GM21515 (cell line): Measurements from ENCODE around the gene P2RX2.

Experiments
- ATAC-seq: cut with Tn5 transposase; IDR thresholded peaks from one replicate; pipeline ENCODE4 v1.9.1; 2021; ENCODE audit not compliant: unreplicated experiment

P2RX2 gene

GRCh38 chr12:132619386-132620112 is 973 bp downstream of the P2RX2 start:
- no peak for ATAC-seq

DNA sequence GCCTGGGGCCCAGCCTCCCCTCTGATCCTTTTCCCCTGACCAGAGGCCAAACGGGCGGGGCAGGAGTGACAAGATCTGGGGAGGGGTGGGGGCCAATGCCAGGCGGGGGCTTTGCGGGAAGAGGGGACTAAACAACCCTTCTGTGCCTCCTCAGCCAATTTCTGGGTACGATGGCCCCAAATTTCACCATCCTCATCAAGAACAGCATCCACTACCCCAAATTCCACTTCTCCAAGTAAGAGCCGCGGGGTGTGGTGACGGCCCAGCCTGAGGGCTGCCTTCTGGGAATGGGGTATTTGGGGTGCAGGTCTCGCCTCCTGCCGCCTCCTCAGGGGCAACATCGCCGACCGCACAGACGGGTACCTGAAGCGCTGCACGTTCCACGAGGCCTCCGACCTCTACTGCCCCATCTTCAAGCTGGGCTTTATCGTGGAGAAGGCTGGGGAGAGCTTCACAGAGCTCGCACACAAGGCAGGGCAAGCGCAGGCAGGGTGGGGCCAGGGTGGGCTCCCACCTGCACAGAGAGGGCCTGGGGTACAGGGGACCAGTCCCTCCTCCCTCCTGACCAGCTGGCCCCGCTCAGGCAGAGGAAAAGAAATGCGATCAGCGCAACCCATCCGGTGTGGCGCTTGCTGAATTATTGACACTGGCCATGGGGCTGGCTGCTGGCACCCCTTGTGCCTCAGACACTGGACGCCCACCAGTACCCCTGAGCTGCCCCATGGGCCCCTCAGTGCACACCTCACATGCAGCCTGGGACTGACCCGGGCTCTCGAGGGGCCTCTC is 1.7 kb downstream of the P2RX2 start:
- no peak for ATAC-seq

DNA sequence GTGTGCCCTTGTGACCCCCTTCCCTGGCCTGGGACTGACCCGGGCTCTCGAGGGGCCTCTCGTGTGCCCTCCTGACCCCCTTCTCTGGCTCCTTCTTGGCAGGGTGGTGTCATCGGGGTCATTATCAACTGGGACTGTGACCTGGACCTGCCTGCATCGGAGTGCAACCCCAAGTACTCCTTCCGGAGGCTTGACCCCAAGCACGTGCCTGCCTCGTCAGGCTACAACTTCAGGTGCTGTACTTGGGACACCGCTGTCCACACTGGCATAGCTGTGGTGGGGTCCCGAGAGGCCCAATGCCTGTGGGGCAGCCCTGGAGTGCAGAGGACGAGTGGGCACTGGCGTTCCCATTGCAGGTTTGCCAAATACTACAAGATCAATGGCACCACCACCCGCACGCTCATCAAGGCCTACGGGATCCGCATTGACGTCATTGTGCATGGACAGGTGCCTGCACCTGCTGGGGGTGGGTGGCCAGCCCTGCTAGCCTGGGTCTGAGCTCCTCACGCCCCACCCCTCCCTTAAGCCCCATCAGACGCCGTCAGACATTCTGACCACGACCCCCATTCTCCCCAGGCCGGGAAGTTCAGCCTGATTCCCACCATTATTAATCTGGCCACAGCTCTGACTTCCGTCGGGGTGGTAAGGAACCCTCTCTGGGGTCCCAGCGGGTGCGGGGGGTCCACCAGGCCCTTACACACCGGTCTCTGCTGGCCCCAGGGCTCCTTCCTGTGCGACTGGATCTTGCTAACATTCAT is 2.5 kb downstream of the P2RX2 start:
- no peak for ATAC-seq

GRCh38 chr12:132621657-132622435 is 3.3 kb downstream of the P2RX2 start:
- no peak for ATAC-seq

GRCh38 chr12:132622437-132623071 is 4.0 kb downstream of the P2RX2 start:
- no peak for ATAC-seq

DNA sequence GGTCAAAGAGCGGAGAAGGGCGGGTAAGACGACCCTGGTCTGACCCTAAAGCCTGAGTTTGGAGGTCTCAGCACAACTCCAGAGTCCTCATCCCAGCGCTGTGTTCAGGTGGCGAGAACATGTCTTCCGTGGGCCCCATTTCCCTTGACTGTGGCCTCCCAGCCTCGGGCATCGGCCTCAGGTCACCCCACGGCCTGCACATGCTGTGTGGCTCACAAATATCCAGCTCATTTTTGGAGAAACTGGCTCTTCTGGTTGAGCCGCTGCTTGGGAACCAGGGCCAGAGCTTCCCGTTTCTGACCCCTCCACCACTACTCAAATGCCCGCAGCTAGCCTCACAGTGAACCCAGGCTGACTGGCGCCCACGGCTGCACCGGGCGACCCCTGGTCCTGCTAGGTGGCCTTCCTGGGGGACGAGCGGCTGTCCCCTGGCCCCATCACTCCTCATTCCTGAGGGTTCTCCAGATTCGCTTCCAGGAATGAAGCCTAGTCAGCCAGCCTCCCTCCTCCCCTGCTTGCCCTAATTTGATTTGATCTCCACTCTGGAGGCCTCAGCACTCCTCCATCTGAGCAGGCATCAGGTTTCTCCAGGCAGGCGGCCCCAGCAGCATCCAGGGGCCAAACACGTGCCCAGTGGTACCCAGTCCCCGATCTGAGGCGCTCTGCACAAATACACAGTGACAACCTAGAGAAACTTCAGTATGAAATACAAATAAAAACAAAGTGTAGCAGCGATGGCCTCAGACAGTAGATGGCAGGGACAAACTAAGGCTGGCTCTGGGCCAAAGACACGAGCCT is 4.7 kb downstream of the P2RX2 start:
- no peak for ATAC-seq

DNA sequence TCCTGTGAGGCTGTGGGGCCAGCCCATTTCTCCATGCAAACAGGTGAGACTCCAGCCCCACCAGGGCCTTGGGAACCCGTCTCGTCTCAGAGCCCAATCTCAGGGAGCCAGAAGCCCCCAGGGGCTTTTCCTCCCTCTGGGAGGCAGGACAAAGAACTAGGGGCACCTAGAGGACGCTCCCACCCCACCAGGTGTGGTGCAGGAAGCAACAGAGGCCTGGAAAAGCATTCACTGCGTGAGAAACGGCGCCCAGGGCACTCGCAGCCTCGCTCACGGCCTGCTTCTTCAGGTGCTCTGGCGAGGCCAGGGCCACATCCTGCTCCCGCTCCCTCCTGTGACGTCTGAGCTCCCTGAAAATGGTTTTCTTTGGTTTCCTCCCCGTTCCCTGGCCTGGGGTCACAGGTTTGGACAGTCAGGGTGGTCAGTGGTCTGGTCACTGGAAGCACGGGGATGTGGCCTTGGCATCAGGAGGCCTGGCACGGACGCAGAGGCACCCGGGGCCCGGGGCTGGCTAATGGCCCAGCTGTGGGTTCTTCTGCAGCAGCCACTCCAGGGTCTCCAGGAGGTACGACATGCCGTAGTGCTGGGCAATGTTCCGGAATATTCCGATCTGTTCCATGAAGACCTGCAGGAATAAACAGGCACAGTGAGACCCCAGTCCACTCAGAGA is 5.7 kb downstream of the P2RX2 start:
- ATAC-seq: no peak

DNA sequence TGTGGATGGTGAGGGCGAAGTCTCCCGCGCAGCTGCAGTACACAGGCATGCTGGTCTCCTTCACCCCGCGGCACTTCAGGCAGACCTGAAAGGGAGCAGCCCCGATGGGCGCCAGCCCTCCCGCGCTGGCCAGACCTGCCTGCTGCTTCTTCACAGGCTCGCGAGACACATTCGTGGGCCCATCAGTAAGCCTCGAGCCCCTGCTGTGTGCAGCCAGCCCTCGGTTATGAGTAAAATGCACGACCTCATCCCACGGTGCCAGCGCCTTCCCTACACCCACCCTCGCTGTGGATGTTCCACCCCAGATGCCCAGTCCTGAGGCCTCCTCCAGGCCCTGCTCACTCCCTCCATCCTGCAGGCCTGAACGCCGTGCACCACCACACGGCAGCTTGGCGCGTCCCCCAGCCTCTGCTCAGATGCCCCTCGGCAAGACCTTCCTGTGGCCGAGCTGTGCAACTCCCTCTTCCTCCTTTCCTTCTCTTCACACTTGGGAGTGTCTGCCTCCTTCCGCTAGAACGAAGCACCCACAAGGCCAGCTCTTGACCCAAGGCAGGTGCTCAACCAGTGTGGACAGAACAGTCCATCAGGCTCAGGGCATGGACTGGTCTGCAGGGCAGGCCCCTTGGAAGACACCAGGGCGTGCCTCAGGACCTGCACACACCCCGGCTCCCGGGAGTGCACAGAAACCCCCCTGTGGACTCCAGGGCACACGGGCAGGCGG is 6.5 kb downstream of the P2RX2 start:
- ATAC-seq: no peak

DNA sequence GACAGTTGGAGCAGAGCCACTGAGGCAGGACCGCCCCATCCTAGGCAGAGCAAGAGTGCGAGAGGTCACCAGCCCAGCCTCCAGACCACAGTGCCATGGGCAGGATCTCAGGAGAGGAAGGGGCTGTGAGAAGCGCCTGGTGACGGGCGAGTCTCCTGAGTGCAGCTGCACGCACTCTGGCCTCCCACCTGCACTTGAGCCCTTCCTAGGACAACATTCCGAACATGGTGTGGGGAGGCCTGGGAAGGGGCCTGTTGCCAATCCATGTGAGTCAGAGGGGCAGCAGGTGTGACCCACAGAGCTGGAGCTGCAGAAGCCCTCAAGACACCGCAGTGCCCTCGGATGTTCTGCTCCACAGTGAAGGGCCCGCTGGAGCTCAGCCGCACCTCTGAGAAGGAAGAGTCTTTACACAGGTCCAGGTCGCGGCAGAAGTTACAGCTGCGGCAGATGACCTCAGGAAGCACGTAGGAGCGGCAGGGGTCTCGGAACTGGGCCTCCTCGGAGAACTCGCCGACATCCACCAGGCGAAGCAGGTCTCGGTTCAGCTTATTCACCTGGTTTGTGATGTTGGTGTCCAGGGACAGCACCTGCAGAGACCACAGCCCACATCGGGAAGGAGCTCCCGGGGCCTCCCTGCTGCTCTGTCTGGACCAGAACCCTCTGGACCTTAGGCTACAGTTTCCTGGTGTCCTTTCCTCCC is 7.3 kb downstream of the P2RX2 start:
- ATAC-seq: no peak

- ATAC-seq: no peak
These were observed 10.8 kb downstream of the P2RX2 start for GRCh38 chr12:132629330-132629729.

DNA sequence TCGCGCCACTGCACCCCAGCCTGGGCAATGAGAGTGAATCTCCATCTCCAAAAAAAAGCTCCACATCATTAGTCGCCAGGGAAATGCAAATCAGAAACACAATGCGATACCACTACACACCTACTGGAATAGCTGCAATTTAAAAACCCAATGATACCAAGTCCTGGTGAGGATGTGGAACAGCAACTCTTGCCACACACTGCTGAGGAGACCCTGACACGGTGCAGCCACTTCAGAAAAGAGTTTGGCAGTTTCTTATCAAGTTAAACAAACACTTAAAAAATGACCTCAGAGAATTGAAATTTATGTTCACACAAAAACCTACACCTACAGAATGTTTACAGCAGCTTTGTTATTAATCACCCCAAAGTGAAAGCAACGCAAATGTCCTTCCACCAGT is 12.1 kb downstream of the P2RX2 start:
- no peak for ATAC-seq

DNA sequence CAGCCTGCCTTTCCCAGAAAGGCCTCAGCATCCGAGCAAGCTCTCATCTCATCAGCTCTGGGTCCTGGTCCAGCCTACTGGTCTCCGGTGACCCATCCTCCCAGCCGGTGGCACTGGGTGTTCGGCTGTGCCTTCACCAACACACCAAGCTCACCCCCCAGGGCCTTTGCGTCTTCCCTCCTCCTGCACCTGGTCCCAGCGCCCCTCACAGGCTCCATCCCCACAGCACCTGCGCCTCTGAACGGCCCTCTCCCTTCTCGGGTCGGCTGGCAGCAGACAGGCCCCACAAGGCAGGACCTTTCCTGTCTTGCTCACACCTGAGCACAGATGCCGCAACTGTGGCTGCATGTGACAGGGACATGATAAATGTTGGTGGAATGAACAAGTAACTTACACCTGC is 13.1 kb downstream of the P2RX2 start:
- no peak for ATAC-seq

DNA sequence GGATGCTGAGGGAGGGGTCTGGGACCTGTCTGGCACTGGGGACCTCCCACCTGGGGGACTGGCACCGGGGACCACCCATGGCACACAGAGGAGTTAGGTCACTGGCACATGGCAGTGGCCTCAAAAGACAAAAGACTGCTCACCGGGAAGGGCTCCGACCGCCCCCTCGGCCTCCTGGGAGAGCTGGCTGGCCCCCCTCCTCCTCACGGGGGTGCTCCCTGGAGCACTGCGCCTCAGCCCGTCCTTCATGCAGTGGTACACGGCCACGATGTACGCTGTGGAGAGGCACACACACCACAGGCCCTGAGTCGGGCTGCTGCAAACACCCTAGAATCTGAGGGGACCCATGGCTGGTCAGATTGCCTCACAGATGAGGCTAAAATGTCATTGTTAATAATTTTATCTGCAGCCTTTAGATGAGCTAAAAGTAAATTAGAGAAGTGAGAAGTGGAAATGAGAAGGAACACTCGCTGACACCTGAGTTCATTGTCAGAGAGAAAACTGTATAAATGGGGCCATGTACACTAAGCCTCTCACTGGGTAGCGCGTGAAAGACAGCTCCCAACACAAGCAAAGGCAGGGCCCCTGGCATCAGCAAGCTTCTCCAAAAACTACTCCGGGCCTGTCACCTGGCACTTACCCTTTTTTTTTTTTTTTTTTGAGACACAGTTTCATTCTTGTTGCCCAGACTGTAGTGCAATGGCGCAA is 14.1 kb downstream of the P2RX2 start:
- ATAC-seq: no peak

DNA sequence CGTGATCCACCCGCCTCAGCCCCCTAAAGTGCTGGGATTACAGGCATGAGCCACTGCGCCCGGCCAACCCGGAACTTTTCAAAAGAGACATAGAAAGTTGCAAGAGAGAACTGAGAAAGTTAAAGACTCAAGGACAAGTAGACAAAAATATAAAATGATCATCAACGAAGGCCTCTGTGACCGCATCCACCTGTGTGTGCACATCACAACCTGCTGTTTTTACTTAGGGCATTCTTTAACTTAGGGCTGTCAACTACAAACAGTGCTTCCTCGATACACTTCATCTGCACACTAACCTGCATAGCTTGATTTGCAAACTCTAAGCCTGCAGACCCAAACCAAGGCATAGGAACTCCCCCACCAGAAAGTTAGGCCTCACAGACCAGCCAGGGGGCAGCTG is 14.8 kb downstream of the P2RX2 start:
- no peak for ATAC-seq

GRCh38 chr12:132633901-132634300 is 15.3 kb downstream of the P2RX2 start:
- ATAC-seq: no peak

DNA sequence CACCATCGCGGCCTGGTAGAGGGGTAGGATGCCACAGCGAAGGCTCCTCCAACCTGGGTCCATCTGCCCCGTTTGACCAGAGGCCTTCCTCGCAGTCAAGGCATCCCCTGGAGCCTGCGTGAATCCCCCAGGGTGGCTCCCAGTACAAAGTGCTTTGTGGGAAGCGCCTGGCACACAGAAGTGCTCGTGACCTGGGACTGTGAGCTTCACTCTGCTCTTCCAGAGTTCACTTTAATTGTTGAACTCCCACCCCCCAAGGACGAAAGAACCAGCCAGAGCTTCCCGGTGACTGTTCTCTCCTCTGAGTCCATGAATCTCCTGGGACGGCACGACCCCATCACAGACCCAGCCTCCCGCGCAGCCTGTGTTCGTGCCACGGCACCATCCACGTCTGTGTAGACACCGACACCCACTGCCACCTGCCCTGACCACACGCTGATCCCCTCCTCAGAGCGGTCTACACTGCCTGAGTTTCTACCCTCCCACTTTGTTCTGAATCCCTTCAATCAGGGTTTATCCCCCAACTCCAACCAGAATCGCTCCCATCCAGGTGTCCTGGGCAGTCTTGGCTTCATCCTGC is 15.9 kb downstream of the P2RX2 start:
- ATAC-seq: no peak
